ENCODE results near the gene TMIGD1. TPM values are rescaled to one million over a fixed set of nuclear protein-coding genes. Genes with fewer than 3 reads are reported as not detected.

Gene TMIGD1
- polyA plus RNA-seq, 1 donor, result 0.78 TPM

DNA sequence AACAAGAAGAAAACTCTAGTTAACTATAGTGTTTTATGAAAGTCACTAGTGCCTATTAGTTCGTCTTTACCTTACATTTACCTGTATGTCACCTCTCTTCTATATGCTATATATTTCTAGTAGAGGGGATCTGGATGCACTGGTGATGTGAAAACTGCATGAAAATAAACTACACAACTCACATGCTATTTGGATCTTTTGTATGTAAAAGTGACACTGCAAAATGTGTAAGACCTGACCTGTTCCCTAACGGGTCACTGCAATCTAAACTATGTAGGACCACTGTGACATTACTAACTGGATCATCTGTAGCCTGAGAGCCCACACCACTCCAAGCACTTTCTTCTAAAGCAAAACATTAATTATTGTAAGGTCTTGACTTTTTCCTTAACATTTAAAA is 43.8 kb downstream of the TMIGD1 start:
- no peak for DNase-seq

DNA sequence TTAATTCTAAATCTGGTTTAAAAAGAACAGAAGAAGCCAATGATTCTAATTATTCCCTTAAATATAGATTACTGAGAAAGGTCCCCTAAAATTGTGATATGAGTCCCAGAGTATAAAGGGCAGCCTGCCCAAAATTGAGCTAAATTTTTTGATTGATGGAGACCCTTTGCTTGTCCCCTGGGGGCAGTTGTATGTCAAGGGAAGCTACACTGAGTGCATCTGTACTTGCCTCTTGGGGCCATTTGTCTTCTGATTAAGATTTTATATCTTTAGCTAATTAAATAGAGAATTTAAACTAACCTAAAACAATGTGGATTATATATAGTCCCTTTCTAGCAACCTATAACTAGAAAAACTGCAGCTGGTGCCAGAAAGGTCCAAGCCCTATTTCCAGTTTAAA is 54.7 kb downstream of the TMIGD1 start:
- DNase-seq, result no peak

DNA sequence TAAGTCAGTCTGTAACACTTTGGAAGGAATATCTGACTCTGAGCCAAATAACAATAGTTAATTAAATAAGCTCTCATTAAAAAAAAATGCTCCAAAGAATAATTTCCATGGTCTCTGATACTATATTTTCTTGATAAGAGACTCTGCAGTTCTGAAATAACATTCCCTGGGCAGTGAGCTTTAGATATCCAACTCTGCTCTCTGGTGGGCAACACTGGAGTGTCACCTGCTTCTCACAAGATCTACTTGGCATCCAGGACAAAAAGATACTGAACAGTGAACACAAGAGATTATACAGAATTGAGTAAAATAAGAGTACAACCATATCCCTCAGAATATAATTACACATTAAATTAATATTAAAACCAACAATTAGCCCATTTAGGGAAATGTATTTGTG is 55.8 kb downstream of the TMIGD1 start:
- DNase-seq, result peak; percentile 48

DNA sequence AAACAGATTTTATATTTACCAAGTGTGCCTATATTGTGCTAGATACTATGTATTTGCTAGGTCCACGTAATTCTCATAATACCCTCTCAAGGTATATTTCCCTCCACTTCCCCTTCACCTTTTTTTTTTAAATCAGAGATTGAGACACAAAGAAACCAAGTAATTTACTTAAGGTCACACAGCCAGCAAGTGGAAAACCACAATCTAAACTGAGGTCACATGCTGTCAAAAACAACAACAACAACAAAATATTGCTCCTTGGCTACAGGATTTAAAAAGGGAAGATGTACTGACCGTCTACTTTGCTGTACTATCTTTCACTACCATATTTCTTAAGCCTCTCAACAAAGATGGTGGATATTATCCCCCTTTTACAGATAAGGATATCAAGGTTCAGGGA is 57.9 kb downstream of the TMIGD1 start:
- no peak for DNase-seq

DNA sequence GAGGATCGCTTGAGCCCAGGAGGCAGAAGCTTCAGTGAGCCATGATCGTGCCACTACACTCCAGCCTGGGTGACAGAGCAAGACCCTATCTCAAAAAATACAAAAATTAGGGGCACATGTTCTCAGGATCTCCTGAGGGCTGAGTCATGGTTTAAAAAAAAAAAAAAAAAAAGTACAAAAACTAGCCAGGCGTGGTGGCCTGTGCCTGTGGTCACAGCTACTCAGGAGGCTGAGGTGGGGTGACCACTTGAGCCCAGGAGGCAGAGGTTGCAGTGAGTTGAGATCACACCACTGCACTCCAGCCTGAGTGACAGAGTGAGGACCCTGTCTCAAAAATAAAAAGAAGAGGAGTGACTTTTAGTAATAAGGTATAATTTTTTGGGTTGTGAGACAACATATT is 59.0 kb downstream of the TMIGD1 start:
- no peak for DNase-seq

DNA sequence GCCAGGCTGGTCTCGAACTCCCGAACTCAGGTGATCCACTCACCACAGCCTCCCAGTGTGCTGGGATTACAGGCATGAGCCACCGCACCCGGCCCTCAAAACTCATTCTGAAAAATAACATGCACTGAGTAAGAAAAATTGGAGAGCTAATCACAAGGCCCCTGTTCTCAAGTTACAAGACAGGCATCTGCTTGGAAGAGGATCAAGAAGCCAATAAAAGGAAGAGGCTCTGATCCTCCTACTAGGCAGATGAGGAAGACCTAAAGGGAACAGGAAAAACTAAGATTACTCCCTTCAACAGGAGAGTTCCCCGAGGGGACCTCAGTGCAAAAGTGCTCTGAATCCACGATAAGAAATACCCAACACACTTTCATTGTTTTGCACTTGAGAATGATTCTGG is 60.5 kb downstream of the TMIGD1 start:
- no peak for DNase-seq

DNA sequence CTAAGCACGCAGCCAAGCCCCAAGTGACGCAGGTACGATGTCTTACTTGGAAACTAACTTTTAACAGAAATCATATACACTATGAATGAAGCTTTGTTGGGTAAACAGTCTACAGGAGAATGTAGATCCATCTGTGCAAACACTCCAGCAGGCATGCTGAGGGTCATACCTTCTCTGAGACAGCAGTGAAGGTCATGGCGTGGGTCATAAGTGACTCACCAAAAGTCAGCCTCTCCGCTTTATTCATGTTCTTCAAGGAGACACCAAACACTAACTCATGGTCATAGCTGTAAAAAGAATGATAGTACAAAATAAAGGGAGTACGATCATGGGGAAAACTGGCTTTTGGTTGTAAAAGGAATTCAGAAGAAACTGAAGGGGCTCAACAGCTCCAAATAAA is 62.8 kb downstream of the TMIGD1 start:
- DNase-seq, result no peak

DNA sequence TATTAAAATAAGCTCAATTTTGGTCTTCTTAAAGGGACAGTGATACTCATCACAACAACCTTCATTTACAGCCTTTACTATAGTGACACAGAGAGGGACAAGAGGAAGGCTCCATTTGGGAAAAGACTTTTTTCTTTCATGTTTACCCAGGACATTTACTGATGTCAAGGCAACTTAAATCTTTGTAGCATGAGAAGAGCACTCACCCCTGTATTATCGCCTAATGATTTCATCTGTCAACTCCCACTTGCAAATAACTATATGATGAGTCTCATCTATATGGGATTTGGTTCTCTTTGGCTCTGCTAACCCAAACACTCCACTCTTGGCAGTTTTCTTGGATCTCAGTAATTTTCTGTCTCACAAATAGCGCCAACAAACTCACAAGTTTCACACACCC is 66.2 kb downstream of the TMIGD1 start:
- no peak for DNase-seq

Other genes starting within 250 kb of the TMIGD1 start
- gene NSRP1, start 217.2 kb downstream of the TMIGD1 start, polyA plus RNA-seq (ENCODE audit: insufficient read length), result 47.6 TPM
- gene SLC6A4, start 98.4 kb downstream of the TMIGD1 start, polyA plus RNA-seq (ENCODE audit: insufficient read length), result 0.62 TPM
- 100 TPM for gene BLMH, start 42.1 kb downstream of the TMIGD1 start, polyA plus RNA-seq (ENCODE audit: insufficient read length)
- 96.0 TPM for gene CPD, start 44.9 kb upstream of the TMIGD1 start, polyA plus RNA-seq (ENCODE audit: insufficient read length)
- 64.8 TPM for gene GOSR1, start 143.4 kb upstream of the TMIGD1 start, polyA plus RNA-seq (ENCODE audit: insufficient read length)